ENCODE results near the gene RAB3C. TPM values are rescaled to one million over a fixed set of nuclear protein-coding genes. Genes with fewer than 3 reads are reported as not detected.

The RAB3C gene
- total and polyA plus RNA-seq, 2 experiments from 2014 or later, result 15.0 to 30.6 TPM

GRCh38 chr5:58774937-58775336 lies 192.1 kb downstream of the RAB3C start:
- H4K20me1 ChIP-seq (replicated peaks; ENCODE audit: insufficient read depth), result no peaks in the 10 kb centered on the region
- H2AFZ ChIP-seq, result no peak overlapping the region
- H3F3A ChIP-seq (replicated peaks; ENCODE audit: low read depth), result no peaks in the 10 kb centered on the region
- H3K27ac Mint-ChIP-seq, result no peak overlapping the region
- ATAC-seq (no peak), DNase-seq (ENCODE audit: low spot score) (no peak)
- no peaks in the 10 kb centered on the region for H3K4me1 ChIP-seq (ENCODE audit: insufficient read depth)
- no peaks in the 10 kb centered on the region for H3K27me3 Mint-ChIP-seq (ENCODE audit: insufficient read depth, low read depth, poor library complexity)
- H3K79me2 ChIP-seq (replicated peaks; ENCODE audit: insufficient read depth), result no peaks in the 10 kb centered on the region
- no peaks in the 10 kb centered on the region for H3K9me3 Mint-ChIP-seq
- H3K27me3 ChIP-seq (ENCODE audit: insufficient read depth), result no peaks in the 10 kb centered on the region
- H3K4me3 Mint-ChIP-seq, result no peak overlapping the region
- no peak overlapping the region for H3K27ac ChIP-seq (ENCODE audit: low read depth)
- no peak overlapping the region for H3K4me2 ChIP-seq
- no peaks in the 10 kb centered on the region for H3K36me3 Mint-ChIP-seq (ENCODE audit: low read depth)
- TF ChIP-seq JUNB (IDR thresholded peaks at IDR 0.05; ENCODE audit: unreplicated experiment), result no peak
- TF ChIP-seq EZH2 (IDR thresholded peaks at IDR 0.05; ENCODE audit: low read depth, unreplicated experiment), result no peak
- TF ChIP-seq REST (IDR thresholded peaks at IDR 0.05; ENCODE audit: unreplicated experiment), result no peak
- no peak for TF ChIP-seq ETS1 (IDR thresholded peaks at IDR 0.05)
- no peak for TF ChIP-seq ZNF331 (CRISPR knock-in tag; IDR thresholded peaks at IDR 0.05; ENCODE audit: low read depth)
- TF ChIP-seq POLR2AphosphoS5 (IDR thresholded peaks at IDR 0.05; ENCODE audit: low read depth), result no peak
- TF ChIP-seq, protein P1, sequence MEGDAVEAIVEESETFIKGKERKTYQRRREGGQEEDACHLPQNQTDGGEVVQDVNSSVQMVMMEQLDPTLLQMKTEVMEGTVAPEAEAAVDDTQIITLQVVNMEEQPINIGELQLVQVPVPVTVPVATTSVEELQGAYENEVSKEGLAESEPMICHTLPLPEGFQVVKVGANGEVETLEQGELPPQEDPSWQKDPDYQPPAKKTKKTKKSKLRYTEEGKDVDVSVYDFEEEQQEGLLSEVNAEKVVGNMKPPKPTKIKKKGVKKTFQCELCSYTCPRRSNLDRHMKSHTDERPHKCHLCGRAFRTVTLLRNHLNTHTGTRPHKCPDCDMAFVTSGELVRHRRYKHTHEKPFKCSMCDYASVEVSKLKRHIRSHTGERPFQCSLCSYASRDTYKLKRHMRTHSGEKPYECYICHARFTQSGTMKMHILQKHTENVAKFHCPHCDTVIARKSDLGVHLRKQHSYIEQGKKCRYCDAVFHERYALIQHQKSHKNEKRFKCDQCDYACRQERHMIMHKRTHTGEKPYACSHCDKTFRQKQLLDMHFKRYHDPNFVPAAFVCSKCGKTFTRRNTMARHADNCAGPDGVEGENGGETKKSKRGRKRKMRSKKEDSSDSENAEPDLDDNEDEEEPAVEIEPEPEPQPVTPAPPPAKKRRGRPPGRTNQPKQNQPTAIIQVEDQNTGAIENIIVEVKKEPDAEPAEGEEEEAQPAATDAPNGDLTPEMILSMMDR (conservative IDR thresholded peaks at IDR 0.05; ENCODE audit: low read depth in 2 of 2), result no peak
- no peak for TF ChIP-seq NANOG (IDR thresholded peaks at IDR 0.05; ENCODE audit: borderline replicate concordance)
- no peak for TF ChIP-seq EZH2phosphoT487 (IDR thresholded peaks at IDR 0.05; ENCODE audit: unreplicated experiment)
- TF ChIP-seq ZNF114 (CRISPR knock-in tag; IDR thresholded peaks at IDR 0.05), result no peak
- no peak for TF ChIP-seq CREB1 (CRISPR knock-in tag; IDR thresholded peaks at IDR 0.05; ENCODE audit: low read depth)
- H3K4me1 Mint-ChIP-seq, result no peaks in the 10 kb centered on the region
- no peak overlapping the region for H3K4me3 ChIP-seq
- no peaks in the 10 kb centered on the region for H3K36me3 ChIP-seq (ENCODE audit: insufficient read depth)
- no peaks in the 10 kb centered on the region for H3K9me2 ChIP-seq (ENCODE audit: insufficient read depth)
